HepG2 (cell line): Measurements from ENCODE around the gene FGD3. TPM values are rescaled to one million over a fixed set of nuclear protein-coding genes. Genes with fewer than 3 reads are reported as not detected.

ENCODE experiments used
- ATAC-seq: fragments of 200-7000 bp; cut with Tn5 transposase; 3 replicates; pipeline ENCODE4 v1.9.1; 2020; ENCODE audit warnings: mild to moderate bottlenecking, moderate library complexity
- BruUV-seq: library from RNA; stranded (reverse); fragments of 400-500 nt; replicated peaks from 2 replicates; lab custom pipeline; 2021; lab: Mats Ljungman, UMichigan
- CTCF ChIA-PET: fragments of 300-600 bp; formaldehyde crosslinking; extraction: SDS; loops from one replicate; lab custom pipeline; 2021; ENCODE audit warnings: low total read pairs, inconsistent platforms, low intra/inter-chr PET ratio; lab: Yijun Ruan, JAX
- POLR2A ChIA-PET: fragments of 350-600 bp; sonication (Branson Sonifier 250); formaldehyde crosslinking; loops from one replicate; lab custom pipeline; 2020; ENCODE audit warnings: antibody characterized with exemption, inconsistent platforms; lab: Yijun Ruan, JAX
- DNase-seq: peaks from one replicate; pipeline ENCODE4 v3.0.0-alpha.2; 2015; ENCODE audit warnings: low spot score
- FAIRE-seq: peaks from 3 replicates; lab custom pipeline; 2011; peaks lifted over from hg19 to GRCh38; lab: Jason Lieb, UNC
- H2AFZ ChIP-seq: one replicate; pipeline ENCODE4 v1.6.1; 2011; ENCODE audit warnings: low read length, inconsistent platforms
- H3K27ac ChIP-seq: fragments of 300-600 bp; 3 replicates; pipeline ENCODE4 v1.8.0; 2011; ENCODE audit warnings: mixed run types, mild to moderate bottlenecking, mixed read lengths, low read length, inconsistent platforms; ENCODE audit not compliant: insufficient read depth; ENCODE audit errors: extremely low read length
- H3K27me3 ChIP-seq, 2 experiments: fragments of 200-600 bp in 1 of 2; 2 replicates in 1 of 2; 3 replicates in 1 of 2; pipeline versions ENCODE4 v1.6.0 to v1.8.0; 2011; ENCODE audit warnings: low read length in 2 of 2, mild to moderate bottlenecking in 2 of 2, moderate library complexity in 2 of 2, inconsistent platforms in 1 of 2; ENCODE audit not compliant: insufficient read depth in 2 of 2, control insufficient read depth in 1 of 2
- H3K36me3 ChIP-seq, 2 experiments: fragments of 200-600 bp in 1 of 2; replicated peaks in 1 of 2; 2 replicates in 1 of 2; 3 replicates in 1 of 2; pipeline versions ENCODE4 v1.5.1 to v1.8.0; 2011; ENCODE audit warnings: low read length in 2 of 2, inconsistent platforms in 1 of 2; ENCODE audit not compliant: insufficient read depth in 2 of 2, control insufficient read depth in 1 of 2
- H3K4me1 ChIP-seq: 2 replicates; pipeline ENCODE4 v1.5.1; 2012; ENCODE audit warnings: low read length, inconsistent platforms; ENCODE audit not compliant: insufficient read depth
- H3K4me2 ChIP-seq: 2 replicates; pipeline ENCODE4 v1.6.0; 2011; ENCODE audit warnings: low read depth, low read length, inconsistent platforms
- H3K4me3 ChIP-seq, 3 experiments: fragments of 200-600 bp in 1 of 3; sonication (generic), shearing (Covaris generic) in 1 of 3; replicated peaks in 1 of 3; 2 replicates each; pipeline ENCODE4 v1.5.1; 2011 to 2016; ENCODE audit warnings: low read length in 3 of 3, inconsistent platforms in 2 of 3, low read depth in 2 of 3, mild to moderate bottlenecking in 2 of 3, control low read depth in 1 of 3, mixed read lengths in 1 of 3; ENCODE audit not compliant: insufficient read depth in 1 of 3
- H3K79me2 ChIP-seq: one replicate; pipeline ENCODE4 v1.6.1; 2011; ENCODE audit warnings: low read length, inconsistent platforms; ENCODE audit not compliant: insufficient read depth
- H3K9ac ChIP-seq: 2 replicates; pipeline ENCODE4 v1.6.0; 2011; ENCODE audit warnings: mild to moderate bottlenecking, low read depth, low read length, inconsistent platforms; ENCODE audit not compliant: insufficient read depth
- H3K9me3 ChIP-seq: 2 replicates; pipeline ENCODE4 v1.5.1; 2012; ENCODE audit warnings: mild to moderate bottlenecking, low read length
- H4K20me1 ChIP-seq: 2 replicates; pipeline ENCODE4 v1.6.0; 2011; ENCODE audit warnings: inconsistent platforms, mild to moderate bottlenecking, low read length, moderate library complexity; ENCODE audit not compliant: insufficient read depth
- AGO2 ChIP-seq: fragments of 200-400 bp; formaldehyde crosslinking; optimal IDR thresholded peaks from 2 replicates; pipeline ENCODE3; 2017; ENCODE audit warnings: mild to moderate bottlenecking, low read depth, low read length, moderate library complexity
- HOXD1 ChIP-seq: sonication (generic); formaldehyde crosslinking; IDR thresholded peaks from 2 replicates; pipeline ENCODE4 v1.5.0; 2020; ENCODE audit warnings: missing genetic modification reagents
- MED1 ChIP-seq: sonication (generic); formaldehyde crosslinking; IDR thresholded peaks from 2 replicates; pipeline ENCODE4 v1.4.0; 2020; ENCODE audit warnings: missing genetic modification reagents
- MLXIP ChIP-seq: sonication (generic); formaldehyde crosslinking; IDR thresholded peaks from 2 replicates; pipeline ENCODE4 v1.9.0; 2021; ENCODE audit warnings: missing genetic modification reagents, borderline replicate concordance
- MYNN ChIP-seq: sonication (generic); formaldehyde crosslinking; IDR thresholded peaks from 2 replicates; pipeline ENCODE4 v1.4.0; 2020; ENCODE audit warnings: mild to moderate bottlenecking, low read depth, missing genetic modification reagents
- NFATC3 ChIP-seq: sonication (generic); formaldehyde crosslinking; IDR thresholded peaks from 2 replicates; pipeline ENCODE4 v1.5.1; 2020; ENCODE audit warnings: mild to moderate bottlenecking, missing genetic modification reagents
- SALL2 ChIP-seq: sonication (generic); formaldehyde crosslinking; IDR thresholded peaks from 2 replicates; pipeline ENCODE4 v1.8.1; 2023; ENCODE audit warnings: mild to moderate bottlenecking, missing genetic modification reagents, inconsistent platforms
- SP140L ChIP-seq: sonication (generic); formaldehyde crosslinking; IDR thresholded peaks from 2 replicates; pipeline ENCODE4 v1.4.0; 2020; ENCODE audit warnings: missing genetic modification reagents, borderline replicate concordance
- SP5 ChIP-seq: IDR thresholded peaks from 2 replicates; pipeline ENCODE4 v1.6.1; 2016; ENCODE audit warnings: low read depth, borderline replicate concordance
- ZBTB20 ChIP-seq: sonication (generic); formaldehyde crosslinking; IDR thresholded peaks from 2 replicates; pipeline ENCODE4 v1.8.1; 2023; ENCODE audit warnings: missing genetic modification reagents, low read depth, mild to moderate bottlenecking, borderline replicate concordance
- ZNF3 ChIP-seq: IDR thresholded peaks from 2 replicates; pipeline ENCODE4 v1.7.0; 2017; ENCODE audit warnings: inconsistent platforms
- ZNF343 ChIP-seq: sonication (generic); formaldehyde crosslinking; IDR thresholded peaks from 2 replicates; pipeline ENCODE4 v1.4.0; 2020; ENCODE audit warnings: mild to moderate bottlenecking, missing genetic modification reagents
- ZNF747 ChIP-seq: sonication (generic); formaldehyde crosslinking; IDR thresholded peaks from 2 replicates; pipeline ENCODE4 v1.8.1; 2023; ENCODE audit warnings: missing genetic modification reagents, mild to moderate bottlenecking, borderline replicate concordance
- ZNF781 ChIP-seq: sonication (generic); formaldehyde crosslinking; IDR thresholded peaks from 2 replicates; pipeline ENCODE4 v1.5.1; 2020; ENCODE audit warnings: borderline replicate concordance, mild to moderate bottlenecking, missing genetic modification reagents; ENCODE audit errors: not compliant biosample characterization
- WGBS: methylation state at CpG from one replicate; pipeline ENCODE4 v1.1.6; 2017; ENCODE audit warnings: low lambda C conversion rate; 5-methylcytosine and 5-hydroxymethylcytosine counted together
- in situ Hi-C: cut with HindIII; loops from 2 replicates; pipeline ENCODE4 v1.10.0; 2017; ENCODE audit warnings: low pct_unique_long_range_greater_than_20kb; ENCODE audit not compliant: extremely low pct_ligation_motif_present
- intact Hi-C: fragments of 100-400 bp; cut with micrococcal nuclease; formaldehyde crosslinking; loops from one replicate; pipeline ENCODE4 v1.10.0; 2022; ENCODE audit not compliant: unreplicated experiment
- polyA plus RNA-seq, 8 experiments: library from polyadenylated mRNA; depleted of rRNA in 3 of 8; stranded (reverse) in 7 of 8; unstranded in 1 of 8; fragments of >200 nt; fragmentation: Illumina TruSeq in 4 of 8; extraction: Trizol in 4 of 8; gene quantifications; 2 replicates each; pipeline versions ENCODE4 v1.2.1 to v1.2.3, GENCODE V29; 2011 to 2016; ENCODE audit warnings: low read depth in 4 of 8, missing spikeins in 1 of 8, mixed read lengths in 1 of 8; ENCODE audit not compliant: insufficient read depth in 1 of 8
- total RNA-seq, 5 experiments: library from RNA; depleted of rRNA; stranded (reverse); fragments of >200 nt; fragmentation: Illumina TruSeq; extraction: Trizol; gene quantifications; 2 replicates each; pipeline ENCODE4 v1.2.3, GENCODE V29; 2016; ENCODE audit warnings: low read depth in 1 of 5
- TF ChIP-seq, protein P1 (sequence below): sonication (generic); formaldehyde crosslinking; IDR thresholded peaks from 2 replicates; pipeline ENCODE4 v1.4.0; 2020; ENCODE audit warnings: missing genetic modification reagents

Gene FGD3
- total and polyA plus RNA-seq, 2 of the 13 experiments (the other 11 are each of a cell fraction or from before 2014, with no cell fraction given): 0.53 to 1.1 TPM

DNA sequence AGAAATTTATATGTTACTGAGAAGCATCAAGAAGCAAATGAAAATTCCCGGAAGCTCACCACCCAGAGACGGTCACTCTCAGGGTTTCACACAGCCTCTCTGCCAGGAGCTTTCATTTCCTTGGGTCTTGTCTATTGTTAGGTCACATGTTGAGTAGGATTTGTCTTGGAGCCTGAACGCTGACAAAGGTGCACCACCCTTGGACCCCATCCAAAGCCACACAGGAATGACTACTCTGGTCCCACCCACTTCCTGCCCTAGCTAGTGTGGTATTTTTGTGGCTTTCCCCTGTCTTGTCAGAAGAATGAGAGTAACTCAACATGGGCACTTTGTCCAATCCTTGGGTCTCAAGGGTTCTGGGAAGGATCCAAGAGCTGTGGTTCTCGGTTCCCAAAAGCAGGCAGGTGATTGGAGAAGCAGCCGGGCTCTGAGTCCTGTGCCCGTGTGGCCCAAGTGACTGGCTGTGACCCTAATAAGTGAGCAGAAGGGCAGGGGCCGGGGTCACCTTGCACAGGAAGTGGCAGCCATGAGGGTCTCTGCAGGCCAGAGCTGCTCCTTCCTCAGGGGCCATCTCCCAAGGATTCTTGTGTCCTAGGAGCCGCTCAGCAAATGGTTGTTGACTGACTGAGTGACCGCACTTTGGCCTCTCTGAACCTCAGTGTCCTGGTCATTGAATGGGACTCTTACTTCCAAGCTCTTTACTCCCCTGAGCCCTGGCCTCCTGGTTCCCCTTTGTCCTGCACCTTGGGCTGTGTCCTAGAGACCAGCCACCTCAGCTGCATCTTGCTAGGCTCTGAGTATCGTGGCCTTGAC, 6.9 kb downstream of the FGD3 start:
- FAIRE-seq: no peak
- CTCF ChIA-PET: no interaction called here
- WGBS: 23% methylated on average over 5 of the region's 10 CpGs

DNA sequence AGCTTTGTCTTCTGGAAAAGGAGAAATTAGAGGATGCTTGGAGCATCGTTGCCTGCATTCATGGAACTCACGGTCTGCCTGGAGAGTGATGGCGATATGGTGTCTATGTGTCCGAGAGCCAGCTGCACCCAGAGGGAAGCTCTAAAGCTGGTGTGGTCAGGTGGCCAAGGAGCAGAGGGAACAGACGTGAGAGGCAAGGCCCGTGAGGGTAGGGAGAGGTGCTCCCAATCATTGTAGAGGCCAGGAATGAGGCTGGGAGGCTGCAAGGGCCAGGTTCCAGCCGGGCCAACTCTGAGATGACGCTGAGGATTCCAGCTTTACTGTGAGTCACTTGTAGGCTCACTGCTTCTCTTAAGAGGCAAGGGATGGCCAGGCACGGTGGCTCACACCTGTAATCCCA, 7.6 kb downstream of the FGD3 start:
- Histone ChIP-seq H3K4me2 (no peak overlapping the region), H3K79me2 (no peaks in the 10 kb centered on the region), H3K4me1 (peaks cover 8% of the 10 kb centered on the region; the same call in 1 of the 2 replicates), H3K9ac (no peak overlapping the region), H4K20me1 (no peaks in the 10 kb centered on the region), H3K27ac (no peak overlapping the region), H3K4me3 (no peak overlapping the region), H3K36me3 (no peaks in the 10 kb centered on the region), H3K27me3 (peaks cover 3 to 36% of the 10 kb centered on the region in 2 experiments; a peak in 3 of 5 replicates), H2AFZ (no peak overlapping the region), H3K9me3 (no peaks in the 10 kb centered on the region)
- WGBS: 36% methylated on average over 9 of the region's 9 CpGs
- BruUV-seq: no TSS peak
- intact Hi-C loops (no loop called here), in situ Hi-C loops (no loop called here)
- no peak for ATAC-seq
- POLR2A ChIA-PET: no interaction called here
- DNase-seq: no peak
- CTCF ChIA-PET: no interaction called here
- no peak for FAIRE-seq
- TF ChIP-seq SP5 (CRISPR knock-in tag) (no peak), ZNF747 (no peak), ZNF781 (CRISPR knock-in tag) (no peak), SP140L (CRISPR knock-in tag) (no peak), MYNN (no peak), ZNF343 (CRISPR knock-in tag) (no peak), HOXD1 (no peak), AGO2 (no peak), MLXIP (no peak)
- TF ChIP-seq, protein P1, sequence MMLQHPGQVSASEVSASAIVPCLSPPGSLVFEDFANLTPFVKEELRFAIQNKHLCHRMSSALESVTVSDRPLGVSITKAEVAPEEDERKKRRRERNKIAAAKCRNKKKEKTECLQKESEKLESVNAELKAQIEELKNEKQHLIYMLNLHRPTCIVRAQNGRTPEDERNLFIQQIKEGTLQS (CRISPR knock-in tag): no peak

More for the DNA sequence above, 6.9 kb downstream of the FGD3 start:
- Histone ChIP-seq H3K4me2 (no peak overlapping the region), H3K9ac (no peak overlapping the region), H3K79me2 (no peaks in the 10 kb centered on the region), H3K27me3 (peaks cover 3 to 40% of the 10 kb centered on the region in 2 experiments; a peak in 3 of 5 replicates), H3K36me3 (no peaks in the 10 kb centered on the region), H3K4me3 (no peak overlapping the region), H3K9me3 (no peaks in the 10 kb centered on the region), H4K20me1 (no peaks in the 10 kb centered on the region), H3K4me1 (peaks cover 8% of the 10 kb centered on the region; the same call in 1 of the 2 replicates), H3K27ac (no peak overlapping the region), H2AFZ (no peak overlapping the region)
- POLR2A ChIA-PET: no interaction called here
- DNase-seq (no peak), ATAC-seq (no peak)
- intact Hi-C loops (no loop called here), in situ Hi-C loops (no loop called here)
- no peak for TF ChIP-seq SALL2 (CRISPR knock-in tag)
- peak; percentile 71; the same call in 1 of the 2 replicates for TF ChIP-seq ZNF3
- no peak for TF ChIP-seq NFATC3
- no peak for TF ChIP-seq ZBTB20 (CRISPR knock-in tag)
- TF ChIP-seq MED1 (CRISPR knock-in tag): no peak
- BruUV-seq: no TSS peak
